ENCODE measurements around the gene DNAJC1.

DNAJC1 gene

DNA sequence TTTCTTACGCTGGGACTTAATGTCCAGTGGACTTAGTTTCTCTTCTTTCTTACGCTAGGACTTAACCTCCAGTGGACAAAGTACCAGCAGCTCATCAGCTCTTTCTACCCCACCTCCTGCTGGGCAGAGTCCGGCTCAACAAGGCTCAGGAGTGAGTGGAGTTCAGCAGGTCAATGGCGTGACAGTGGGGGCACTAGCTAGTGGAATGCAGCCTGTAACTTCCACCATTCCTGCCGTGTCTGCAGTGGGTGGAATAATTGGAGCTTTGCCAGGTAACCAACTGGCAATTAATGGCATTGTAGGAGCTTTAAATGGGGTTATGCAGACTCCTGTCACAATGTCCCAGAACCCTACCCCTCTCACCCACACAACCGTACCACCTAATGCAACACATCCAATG lies 269.8 kb downstream of the DNAJC1 start:
- Histone ChIP-seq H3K36me3 (replicated peaks) (peaks cover 9% of the 10 kb centered on the region), H3K4me3 (ENCODE audit: low read depth, low read length) (no peak overlapping the region), H3K27ac (no peak overlapping the region), H3K27me3 (replicated peaks) (no peaks in the 10 kb centered on the region)
- DNase-seq: no peak
- in situ Hi-C loops (cut with HindIII; ENCODE audit: low pct_ligation_motif_present, low sequenced_read_pairs): no loop called here
- TF ChIP-seq, protein P1, sequence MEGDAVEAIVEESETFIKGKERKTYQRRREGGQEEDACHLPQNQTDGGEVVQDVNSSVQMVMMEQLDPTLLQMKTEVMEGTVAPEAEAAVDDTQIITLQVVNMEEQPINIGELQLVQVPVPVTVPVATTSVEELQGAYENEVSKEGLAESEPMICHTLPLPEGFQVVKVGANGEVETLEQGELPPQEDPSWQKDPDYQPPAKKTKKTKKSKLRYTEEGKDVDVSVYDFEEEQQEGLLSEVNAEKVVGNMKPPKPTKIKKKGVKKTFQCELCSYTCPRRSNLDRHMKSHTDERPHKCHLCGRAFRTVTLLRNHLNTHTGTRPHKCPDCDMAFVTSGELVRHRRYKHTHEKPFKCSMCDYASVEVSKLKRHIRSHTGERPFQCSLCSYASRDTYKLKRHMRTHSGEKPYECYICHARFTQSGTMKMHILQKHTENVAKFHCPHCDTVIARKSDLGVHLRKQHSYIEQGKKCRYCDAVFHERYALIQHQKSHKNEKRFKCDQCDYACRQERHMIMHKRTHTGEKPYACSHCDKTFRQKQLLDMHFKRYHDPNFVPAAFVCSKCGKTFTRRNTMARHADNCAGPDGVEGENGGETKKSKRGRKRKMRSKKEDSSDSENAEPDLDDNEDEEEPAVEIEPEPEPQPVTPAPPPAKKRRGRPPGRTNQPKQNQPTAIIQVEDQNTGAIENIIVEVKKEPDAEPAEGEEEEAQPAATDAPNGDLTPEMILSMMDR (IDR thresholded peaks at IDR 0.05; ENCODE audit: low read depth, low read length, missing control alignments): no peak

DNA sequence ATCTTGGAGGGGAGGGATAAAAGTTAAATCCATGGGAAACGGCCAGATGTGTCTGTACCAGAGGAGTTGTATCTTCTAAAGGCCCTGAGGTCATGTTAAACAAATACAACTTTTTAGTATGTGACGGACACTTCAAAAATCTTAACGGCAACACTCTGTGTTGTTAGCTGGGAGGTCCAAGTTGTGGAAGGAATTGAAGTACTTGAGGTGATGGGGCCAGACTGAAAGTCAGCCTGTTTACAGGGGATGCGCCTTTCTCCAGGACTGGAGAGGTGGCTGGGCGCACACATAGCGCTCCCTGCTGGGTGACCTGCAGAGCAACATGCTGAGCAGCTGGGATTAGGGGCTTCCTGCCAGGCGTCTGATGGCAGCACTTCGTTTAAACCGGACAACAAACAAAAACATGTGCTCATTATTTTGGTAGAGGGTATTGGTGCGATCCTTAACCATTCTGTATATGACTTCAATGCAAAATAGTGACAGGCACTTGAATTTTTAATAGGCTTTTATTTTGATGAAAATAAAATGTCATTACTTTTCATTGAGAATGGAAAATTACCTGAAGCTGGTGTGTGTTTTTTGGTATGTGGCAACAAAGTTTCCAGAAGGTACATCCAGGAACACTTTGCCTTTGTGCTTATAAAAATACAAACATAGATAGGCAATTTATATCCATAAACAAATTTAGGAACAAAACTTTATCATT lies 271.3 kb downstream of the DNAJC1 start:
- Histone ChIP-seq H3K27ac (no peak overlapping the region), H3K4me3 (ENCODE audit: low read depth, low read length) (no peak overlapping the region), H3K36me3 (replicated peaks) (peaks cover 9% of the 10 kb centered on the region), H3K27me3 (replicated peaks) (no peaks in the 10 kb centered on the region)
- TF ChIP-seq, protein P1 (IDR thresholded peaks at IDR 0.05; ENCODE audit: low read depth, low read length, missing control alignments): peak; percentile 98
- DNase-seq: peak; percentile 39
- in situ Hi-C loops (cut with HindIII; ENCODE audit: low pct_ligation_motif_present, low sequenced_read_pairs): no loop called here

DNA sequence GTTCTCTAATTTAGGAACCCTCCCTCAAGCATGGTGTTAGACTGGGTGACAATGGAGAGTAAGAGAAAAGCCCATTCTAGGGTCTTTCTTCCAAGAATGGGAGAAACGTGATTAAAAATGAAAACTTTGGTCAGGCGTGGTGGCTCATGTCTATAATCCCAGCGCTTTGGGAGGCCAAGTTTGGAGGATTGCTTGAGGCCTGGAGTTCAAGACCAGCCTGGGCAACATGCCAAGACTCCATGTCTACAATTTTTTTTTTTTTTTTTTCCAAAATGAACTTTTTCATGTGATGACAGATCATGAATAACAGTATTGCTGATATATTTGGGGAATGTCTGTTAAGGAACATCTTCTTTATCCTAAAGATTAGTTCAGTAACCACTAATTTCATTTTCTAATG lies 274.9 kb downstream of the DNAJC1 start:
- in situ Hi-C loops (cut with HindIII; ENCODE audit: low pct_ligation_motif_present, low sequenced_read_pairs): no loop called here
- no peak overlapping the region for H3K4me3 ChIP-seq (ENCODE audit: low read depth, low read length)
- H3K27ac ChIP-seq: no peak overlapping the region
- H3K27me3 ChIP-seq (replicated peaks): no peaks in the 10 kb centered on the region
- peaks cover under 1% of the 10 kb centered on the region for H3K36me3 ChIP-seq (replicated peaks)
- TF ChIP-seq, protein P1 (IDR thresholded peaks at IDR 0.05; ENCODE audit: low read depth, low read length, missing control alignments): no peak
- DNase-seq: no peak

DNA sequence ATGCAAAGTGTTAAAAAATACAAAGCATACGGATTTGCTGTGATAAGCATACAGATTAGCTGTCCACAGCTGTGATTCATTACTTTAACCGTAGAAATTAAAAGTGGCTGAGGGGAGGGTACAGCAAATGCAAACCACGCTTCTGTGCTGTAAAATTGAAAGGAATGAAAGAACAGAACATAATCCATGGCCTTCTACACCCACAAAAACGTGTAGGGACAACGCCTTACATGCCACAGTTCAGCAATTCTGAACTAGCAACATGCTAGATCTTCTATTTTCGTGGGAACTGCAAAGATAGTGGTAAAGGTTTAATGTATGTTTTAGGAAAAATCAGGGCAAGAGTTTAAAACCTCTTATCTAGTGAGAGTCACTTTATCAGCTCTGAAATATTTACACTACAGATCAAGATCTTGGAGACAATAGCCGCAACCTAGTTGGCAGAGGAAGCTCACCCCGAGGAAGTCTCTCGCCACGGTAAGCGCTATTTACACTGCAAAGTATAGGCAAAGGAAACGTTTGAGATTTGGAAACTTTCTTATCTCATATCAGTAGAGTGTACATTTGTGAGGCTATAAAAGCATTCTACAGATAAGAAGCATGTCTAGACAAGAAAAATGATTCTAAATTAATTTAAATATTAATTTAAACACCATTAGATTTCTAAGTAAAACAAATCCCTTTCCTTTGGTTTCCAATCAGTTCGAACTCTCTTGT lies 275.9 kb downstream of the DNAJC1 start:
- Histone ChIP-seq H3K27me3 (replicated peaks) (no peaks in the 10 kb centered on the region), H3K27ac (no peak overlapping the region), H3K36me3 (replicated peaks) (no peaks in the 10 kb centered on the region), H3K4me3 (ENCODE audit: low read depth, low read length) (no peak overlapping the region)
- in situ Hi-C loops (cut with HindIII; ENCODE audit: low pct_ligation_motif_present, low sequenced_read_pairs): no loop called here
- TF ChIP-seq, protein P1 (IDR thresholded peaks at IDR 0.05; ENCODE audit: low read depth, low read length, missing control alignments): no peak
- peak; percentile 40 for DNase-seq

DNA sequence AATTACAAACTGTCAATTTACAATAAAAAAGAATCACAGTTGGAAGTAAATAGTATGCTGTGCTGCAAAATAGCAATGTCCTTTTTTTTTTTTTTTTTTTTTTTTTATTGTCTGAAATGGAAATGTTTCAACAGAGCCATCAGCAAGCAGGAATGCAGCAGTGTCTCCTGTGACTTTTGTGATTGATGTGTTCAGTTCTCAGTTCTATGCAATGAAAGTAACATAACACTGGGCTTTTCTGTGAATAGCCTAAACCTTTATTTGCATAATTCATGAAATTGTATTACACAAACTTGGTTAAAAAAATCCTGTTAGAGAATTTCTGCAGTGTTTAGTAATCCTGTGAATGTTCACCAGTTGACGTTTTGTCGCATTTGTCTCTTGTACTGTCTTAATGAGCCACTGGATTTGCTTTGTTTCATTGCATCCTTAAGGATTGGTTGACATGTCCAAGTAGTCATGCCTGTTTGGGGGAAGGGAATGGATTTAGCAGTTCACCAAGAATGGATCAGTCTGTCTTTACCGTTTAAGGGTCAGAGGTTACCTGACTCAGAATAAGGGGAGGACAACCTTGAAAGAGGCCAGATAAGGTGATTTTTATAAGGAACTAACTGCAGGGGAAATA lies 276.8 kb downstream of the DNAJC1 start:
- no peak overlapping the region for H3K4me3 ChIP-seq (ENCODE audit: low read depth, low read length)
- H3K27me3 ChIP-seq (replicated peaks): no peaks in the 10 kb centered on the region
- H3K27ac ChIP-seq: no peak overlapping the region
- no peaks in the 10 kb centered on the region for H3K36me3 ChIP-seq (replicated peaks)
- in situ Hi-C loops (cut with HindIII; ENCODE audit: low pct_ligation_motif_present, low sequenced_read_pairs): no loop called here
- no peak for DNase-seq
- TF ChIP-seq, protein P1 (IDR thresholded peaks at IDR 0.05; ENCODE audit: low read depth, low read length, missing control alignments): no peak

Data from brain microvascular endothelial cell (primary cell).